ENCODE measurements around the gene NACC2.
"Not testable (repeated sequence)": the region's sequence is repeated elsewhere in the genome, so short reads cannot be mapped to it uniquely, and the experiment has no call there.

The NACC2 gene

GRCh38 chr9:136110082-136111061 lies 15.3 kb upstream of the NACC2 start:
- no peak for DNase-seq (ENCODE audit: low read depth in 2 of 2)

GRCh38 chr9:136109351-136110081 lies 14.4 kb upstream of the NACC2 start:
- peak; percentile 78 to 85 for DNase-seq (ENCODE audit: low read depth in 2 of 2)

DNA sequence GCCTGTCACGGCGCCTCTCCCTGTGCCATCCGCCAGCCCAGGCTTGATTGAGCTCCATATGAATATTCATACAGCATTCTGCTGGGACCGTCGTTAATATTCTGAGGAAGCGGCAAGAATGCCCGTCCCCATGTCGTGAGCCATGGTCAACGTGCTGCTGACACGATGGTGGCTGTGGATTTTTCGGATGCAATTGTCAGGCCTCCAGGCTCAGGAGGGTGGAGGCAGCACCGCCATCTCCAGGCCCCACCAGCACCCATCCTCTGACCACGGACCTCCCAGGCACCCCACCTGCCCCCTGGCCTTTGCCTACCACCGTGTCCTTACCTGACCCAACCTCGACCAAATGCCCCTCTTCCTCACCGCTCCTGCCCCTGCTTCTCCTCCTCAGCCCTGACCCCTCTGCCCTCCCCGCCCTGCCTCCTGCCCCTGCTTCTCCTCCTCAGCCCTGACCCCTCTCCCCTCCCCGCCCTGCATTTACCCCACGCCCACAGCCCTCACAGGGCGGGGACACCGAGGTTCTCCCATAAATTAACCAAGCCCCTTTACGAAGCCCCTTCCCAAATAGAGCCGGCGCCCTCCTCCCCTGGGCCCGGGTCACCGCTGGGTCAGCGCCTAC lies 13.7 kb upstream of the NACC2 start:
- DNase-seq (ENCODE audit: low read depth in 2 of 2), result no peak

DNA sequence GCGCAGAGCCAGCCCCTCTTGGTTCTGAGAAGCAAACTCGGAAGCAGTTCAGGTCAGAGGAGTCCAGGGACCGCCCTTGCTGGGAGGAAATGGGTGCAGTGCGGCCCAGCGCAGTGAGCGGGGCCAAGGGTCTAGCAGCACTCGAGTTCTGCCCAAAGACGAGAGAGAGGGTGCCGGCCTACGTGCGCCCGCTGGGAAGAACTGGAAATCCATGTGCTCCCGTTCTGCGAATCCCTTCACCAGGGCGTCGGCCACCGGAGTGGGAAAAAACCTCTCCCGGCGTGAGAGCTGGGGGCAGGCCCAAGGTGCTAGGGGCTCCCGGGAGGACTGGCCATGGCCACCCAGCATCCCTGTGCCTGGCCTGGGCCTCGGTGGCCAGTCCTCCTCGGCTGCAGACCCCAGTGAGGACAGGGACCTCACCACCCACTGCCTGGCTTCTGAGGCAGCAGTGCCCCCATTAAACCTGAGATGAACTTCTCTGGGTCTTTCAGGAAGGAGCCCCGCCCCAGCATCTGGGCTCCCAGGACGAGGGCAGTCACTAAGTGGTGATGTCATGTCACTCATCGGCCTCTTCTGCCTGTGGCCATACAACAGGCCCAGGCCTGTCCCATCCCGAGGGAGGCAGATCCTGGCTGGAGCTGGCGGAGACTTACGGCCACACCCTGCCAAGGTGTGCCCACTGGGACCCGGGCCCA lies 13.0 kb upstream of the NACC2 start:
- no peak for DNase-seq (ENCODE audit: low read depth in 2 of 2)

- no peak for DNase-seq (ENCODE audit: low read depth in 2 of 2)
Measured at GRCh38 chr9:136107155-136107952, 12.3 kb upstream of the NACC2 start.

DNA sequence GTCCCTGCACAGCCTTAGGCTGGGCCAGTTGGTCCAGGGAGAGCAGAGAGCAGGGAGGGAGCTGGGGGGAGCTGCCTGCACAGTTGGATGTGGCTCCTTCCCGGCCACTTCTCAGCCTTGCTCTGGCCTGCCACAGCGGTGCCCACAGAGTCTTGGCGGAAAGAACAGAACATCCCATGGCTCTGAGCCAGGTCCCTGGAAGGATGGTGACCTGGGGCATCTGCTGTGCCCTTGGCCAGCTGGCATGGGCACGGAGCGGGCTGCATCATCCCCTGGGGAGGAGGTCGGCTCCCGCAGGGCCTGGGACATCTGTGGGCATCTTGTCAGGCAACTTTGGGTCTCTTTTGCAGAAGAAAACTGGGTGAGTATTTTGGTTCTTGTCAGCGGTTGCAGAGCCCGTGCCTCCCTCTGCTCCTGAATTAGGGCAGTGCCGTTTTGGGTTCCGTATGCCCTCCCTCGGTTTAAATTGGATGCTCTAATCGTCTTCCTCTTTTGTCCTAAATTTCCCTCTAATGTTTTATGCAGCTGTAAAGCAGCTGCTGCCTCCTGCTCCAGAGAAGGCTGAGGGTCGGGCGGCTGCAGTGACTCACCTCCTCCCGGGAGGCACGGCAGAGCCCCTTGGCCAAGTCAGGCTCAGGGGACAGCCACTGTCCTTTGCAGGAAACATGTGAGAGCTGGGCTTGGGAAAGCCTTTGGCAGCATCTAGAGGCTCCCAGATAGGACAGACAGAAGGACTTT lies 10.5 kb upstream of the NACC2 start:
- no peak for DNase-seq (ENCODE audit: low read depth in 2 of 2)

DNA sequence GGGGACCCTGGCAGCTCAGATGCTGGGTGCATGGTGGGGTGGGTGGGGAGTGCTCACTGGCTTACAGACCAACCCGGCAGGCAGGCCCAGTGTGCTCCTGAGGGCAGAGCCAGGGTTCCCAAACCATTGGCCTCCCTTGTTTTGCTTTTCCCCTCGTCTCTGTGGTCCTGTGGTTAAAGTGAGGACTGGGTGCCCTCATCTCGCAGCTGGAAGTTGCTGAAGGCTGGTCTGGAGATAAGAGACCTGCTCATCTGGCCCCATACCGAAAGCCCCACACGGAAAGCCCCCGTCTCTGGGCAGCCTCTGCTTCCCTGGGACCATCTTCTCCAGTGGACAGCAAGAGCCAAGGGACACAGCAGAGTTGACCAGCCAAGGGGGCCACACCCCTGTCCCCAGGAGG lies 9.8 kb upstream of the NACC2 start:
- DNase-seq (ENCODE audit: low read depth in 2 of 2), result no peak

- no peak for DNase-seq (ENCODE audit: low read depth in 2 of 2)
Measured at GRCh38 chr9:136104488-136104800, 9.4 kb upstream of the NACC2 start.

DNA sequence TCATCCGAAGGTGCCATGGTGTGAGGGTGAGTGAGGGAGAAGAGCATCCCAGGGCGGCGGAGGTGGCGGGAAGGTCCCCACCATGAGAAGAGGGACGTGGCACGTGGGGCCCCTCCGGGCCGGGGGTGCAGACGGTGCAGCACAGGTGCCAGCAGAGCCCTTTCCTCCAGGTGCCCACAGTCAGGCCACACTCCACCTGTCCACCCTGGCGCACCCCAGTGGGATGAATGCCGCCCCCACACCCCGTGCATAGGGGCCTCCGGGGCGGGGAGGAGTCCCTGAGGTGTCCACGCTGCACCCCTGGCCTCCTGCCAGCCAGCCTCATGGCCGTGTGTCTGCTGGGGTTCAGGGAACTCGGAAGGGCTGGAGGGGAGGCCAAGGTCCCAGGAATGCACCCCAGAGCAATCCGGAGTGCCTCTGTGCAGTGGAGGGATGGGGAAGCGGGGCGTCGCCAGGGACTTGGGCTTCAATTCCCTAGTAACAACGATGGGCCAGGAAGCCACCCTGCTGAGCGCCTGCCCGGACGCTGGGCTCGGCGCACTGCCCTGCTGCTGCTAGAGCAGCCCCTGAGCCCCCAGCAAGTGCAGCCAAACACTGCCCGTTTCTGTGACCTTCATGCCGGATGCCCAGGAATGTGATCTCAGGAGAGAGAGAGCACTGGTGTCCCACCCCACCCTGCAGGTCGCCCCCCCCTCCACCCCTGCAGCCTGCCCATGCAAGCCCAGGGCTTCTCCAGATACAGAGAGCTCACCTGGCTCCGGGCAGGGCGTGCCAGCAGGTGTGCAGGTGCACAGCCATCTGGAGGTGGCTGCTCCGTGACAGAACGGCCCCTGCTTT lies 8.8 kb upstream of the NACC2 start:
- DNase-seq (ENCODE audit: low read depth in 2 of 2), result no peak

GRCh38 chr9:136101615-136102074 lies 6.6 kb upstream of the NACC2 start:
- DNase-seq (ENCODE audit: low read depth in 2 of 2), result not testable (repeated sequence)

- no peak for DNase-seq (ENCODE audit: low read depth in 2 of 2)
Measured at GRCh38 chr9:136100700-136101614, 5.9 kb upstream of the NACC2 start.

DNA sequence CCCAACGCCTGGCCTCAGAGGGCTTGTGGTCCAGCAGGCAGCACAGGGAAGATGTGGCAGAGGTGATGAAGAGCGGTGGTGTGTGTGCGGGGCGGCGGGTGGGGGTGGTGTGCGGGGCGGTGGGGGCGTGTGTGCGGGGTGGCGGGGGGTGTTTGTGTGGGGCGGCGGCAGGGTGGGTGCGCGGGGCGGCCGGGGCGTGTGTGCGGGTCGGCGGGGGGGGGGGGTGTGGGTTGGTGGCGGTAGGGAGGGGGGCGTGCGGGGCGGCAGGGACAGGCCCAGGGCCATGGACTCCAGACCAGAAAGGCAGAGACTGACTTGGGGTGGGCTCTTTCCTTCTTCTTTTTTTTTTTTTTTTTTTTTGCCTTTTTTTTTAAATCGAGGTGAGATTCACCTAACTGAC lies 4.5 kb upstream of the NACC2 start:
- no peak for DNase-seq (ENCODE audit: low read depth in 2 of 2)

DNA sequence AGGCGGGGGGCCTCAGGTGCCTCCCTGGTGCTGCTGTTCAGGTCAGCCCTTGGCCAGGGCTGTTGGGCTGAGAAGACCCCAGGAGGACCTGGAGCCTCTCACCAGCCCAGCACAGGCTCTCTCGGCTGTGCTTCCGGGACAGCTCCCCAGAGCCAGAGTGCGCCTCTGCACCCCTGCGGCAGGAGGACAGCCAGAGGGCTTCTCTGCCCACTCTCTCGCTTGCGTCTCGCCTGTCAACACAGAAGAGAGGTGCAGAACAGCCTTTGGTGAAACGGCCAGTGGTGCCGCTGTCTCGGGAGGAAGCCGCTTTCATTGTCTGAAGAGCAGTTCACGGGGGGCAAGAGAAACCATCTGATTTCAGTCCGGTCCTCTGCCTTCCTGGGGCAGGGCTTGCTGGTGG lies 3.8 kb upstream of the NACC2 start:
- DNase-seq (ENCODE audit: low read depth in 2 of 2), result no peak

DNA sequence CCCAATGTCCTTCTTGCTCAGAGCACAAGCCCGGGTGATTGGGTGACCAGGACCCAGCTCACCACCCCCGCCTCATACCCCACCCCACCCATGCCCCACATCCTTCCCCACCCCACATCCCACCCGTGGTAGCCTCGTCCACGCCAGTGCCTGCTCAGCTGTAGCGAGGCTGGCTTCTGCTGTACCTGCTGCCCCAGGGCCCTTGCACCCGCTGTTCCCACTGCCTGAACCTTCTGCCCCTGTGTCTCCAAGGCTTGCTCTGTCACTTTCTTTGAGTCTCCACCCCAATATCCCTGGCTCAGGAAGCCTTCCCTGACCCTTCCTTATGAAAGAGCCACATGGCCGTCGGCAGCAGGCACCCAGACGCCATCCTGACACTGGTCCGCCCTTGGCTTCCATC lies 3.1 kb upstream of the NACC2 start:
- no peak for DNase-seq (ENCODE audit: low read depth in 2 of 2)

- DNase-seq (ENCODE audit: low read depth in 2 of 2), result no peak
Measured at GRCh38 chr9:136096505-136097001, 1.5 kb upstream of the NACC2 start.

- DNase-seq (ENCODE audit: low read depth in 2 of 2), result peak in 1 of 2 donors; percentile 34
Measured at GRCh38 chr9:136093995-136094881, 851 bp downstream of the NACC2 start.

DNA sequence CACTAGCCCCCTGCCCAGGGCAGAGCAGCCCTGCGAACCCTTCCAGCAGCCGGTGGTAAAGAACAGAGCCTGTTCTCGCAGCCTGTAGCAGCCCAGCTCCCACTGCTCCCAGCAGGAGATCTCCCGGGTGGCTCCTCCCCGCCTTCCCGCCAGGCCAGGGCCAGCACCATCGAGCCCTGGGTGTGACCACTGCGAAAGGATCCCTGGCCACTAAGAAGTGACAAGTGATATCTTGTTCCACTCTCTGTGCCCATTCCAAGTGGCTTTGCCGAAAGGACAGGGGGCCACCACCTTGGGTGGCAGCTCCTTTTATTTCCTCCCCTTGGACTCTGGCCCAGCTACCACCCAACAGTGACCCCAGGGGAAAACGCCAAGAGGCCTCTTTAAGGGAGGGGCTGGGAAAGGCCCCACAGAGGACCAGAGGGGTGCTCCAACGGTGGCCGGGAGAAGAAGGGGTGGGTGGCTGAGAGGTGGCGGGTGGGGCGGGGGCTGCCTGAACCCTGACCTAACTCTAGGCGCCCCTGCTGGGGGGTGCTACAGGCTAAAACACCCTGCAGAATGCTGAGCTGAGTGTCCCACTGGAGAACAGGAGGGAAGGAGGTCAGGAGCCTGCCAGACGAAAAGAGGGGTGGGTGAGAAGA lies 1.6 kb downstream of the NACC2 start:
- no peak for DNase-seq (ENCODE audit: low read depth in 2 of 2)

Data from activated CD8-positive, alpha-beta memory T cell treated with anti-CD3 and anti-CD28 coated beads for 4 hours (primary cell).